HG03521 (cell line): ENCODE results near the gene UNC79.
"Not testable (repeated sequence)": the region's sequence is repeated elsewhere in the genome, so short reads cannot be mapped to it uniquely, and the experiment has no call there.

Experiments
- ATAC-seq: cut with Tn5 transposase; IDR thresholded peaks from one replicate; pipeline ENCODE4 v1.9.1; 2021; ENCODE audit warnings: mild to moderate bottlenecking, moderate library complexity; ENCODE audit not compliant: unreplicated experiment

UNC79 gene

GRCh38 chr14:93430315-93431035 lies at the start of gene UNC79:
Gene UNC79 (plus strand): TSS chr14:93430939. CDS start chr14:93431030, 91 bp downstream.
- ATAC-seq, result no peak

- no peak for ATAC-seq
These were observed 49.1 kb upstream of the UNC79 start for GRCh38 chr14:93381644-93382043.

GRCh38 chr14:93384256-93384655 lies 46.5 kb upstream of the UNC79 start:
- ATAC-seq, result not testable (repeated sequence)

GRCh38 chr14:93395231-93395630 lies 35.5 kb upstream of the UNC79 start:
- ATAC-seq, result no peak

GRCh38 chr14:93396456-93396855 lies 34.3 kb upstream of the UNC79 start:
- ATAC-seq, result no peak

GRCh38 chr14:93398491-93398890 lies 32.2 kb upstream of the UNC79 start:
- ATAC-seq, result no peak

- ATAC-seq, result no peak
These were observed 27.8 kb upstream of the UNC79 start for GRCh38 chr14:93402951-93403350.

- no peak for ATAC-seq
These were observed 20.7 kb upstream of the UNC79 start for GRCh38 chr14:93410021-93410420.

- ATAC-seq, result no peak
These were observed 19.8 kb upstream of the UNC79 start for GRCh38 chr14:93410893-93411292.

GRCh38 chr14:93425136-93425535 lies 5.6 kb upstream of the UNC79 start:
- ATAC-seq, result not testable (repeated sequence)

- no peak for ATAC-seq
These were observed 4.0 kb upstream of the UNC79 start for GRCh38 chr14:93426750-93427149.

- no peak for ATAC-seq
These were observed 414 bp downstream of the UNC79 start for GRCh38 chr14:93431036-93431670.

- no peak for ATAC-seq
These were observed 23.5 kb downstream of the UNC79 start for GRCh38 chr14:93454224-93454623.

GRCh38 chr14:93456356-93456755 lies 25.6 kb downstream of the UNC79 start:
- ATAC-seq, result no peak

- ATAC-seq, result no peak
These were observed 27.5 kb downstream of the UNC79 start for GRCh38 chr14:93458234-93458633.

GRCh38 chr14:93462479-93462878 lies 31.7 kb downstream of the UNC79 start:
- no peak for ATAC-seq

- no peak for ATAC-seq
These were observed 33.5 kb downstream of the UNC79 start for GRCh38 chr14:93464271-93464670.

GRCh38 chr14:93475471-93475870 lies 44.7 kb downstream of the UNC79 start:
- ATAC-seq, result no peak

- ATAC-seq, result no peak
These were observed 45.6 kb downstream of the UNC79 start for GRCh38 chr14:93476305-93476704.

GRCh38 chr14:93479074-93479473 lies 48.3 kb downstream of the UNC79 start:
- not testable (repeated sequence) for ATAC-seq

GRCh38 chr14:93480867-93481266 lies 50.1 kb downstream of the UNC79 start:
- no peak for ATAC-seq

- no peak for ATAC-seq
These were observed 51.0 kb downstream of the UNC79 start for GRCh38 chr14:93481758-93482157.

GRCh38 chr14:93490001-93490400 lies 59.3 kb downstream of the UNC79 start:
- ATAC-seq, result no peak
